ENCODE measurements around the gene GAS2L2. TPM values are rescaled to one million over a fixed set of nuclear protein-coding genes. Genes with fewer than 3 reads are reported as not detected.
A peak's percentile ranks its signal among the peaks of the same experiment; 100 is the strongest.

The GAS2L2 gene
- total and polyA plus RNA-seq, 2 of the 8 experiments (the other 6 are each of a cell fraction or from before 2014, with no cell fraction given) = 0.09 to 0.13 TPM

DNA sequence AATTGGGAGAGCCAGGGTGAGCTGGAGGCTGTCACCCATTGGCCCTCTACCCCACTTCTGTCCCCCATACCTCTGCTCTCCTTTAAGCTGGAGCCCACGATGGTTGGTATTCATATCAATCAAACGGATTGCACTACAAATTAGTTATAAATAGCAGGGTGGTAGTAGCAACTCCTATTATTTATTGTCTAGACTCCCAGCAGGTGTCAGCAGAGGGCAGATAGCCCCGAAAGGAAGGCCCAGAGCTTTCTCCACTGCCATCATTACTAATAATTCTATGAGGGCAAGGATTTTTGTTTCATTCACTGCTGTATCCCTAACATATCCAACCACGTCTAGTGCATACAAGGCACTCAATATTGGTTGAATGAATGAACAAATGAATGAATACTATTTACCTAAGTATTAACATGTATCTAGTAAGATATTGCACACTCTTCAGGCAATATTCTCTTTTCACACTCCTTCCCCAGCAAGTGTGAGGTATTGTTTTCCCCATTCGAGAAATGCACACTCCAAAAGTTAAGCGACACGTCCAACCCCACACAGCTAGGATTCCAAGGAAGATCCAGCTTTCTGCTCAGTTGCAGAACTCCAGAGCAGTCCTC lies 14.0 kb upstream of the GAS2L2 start:
- Histone ChIP-seq H2BK5ac (ENCODE audit: low read depth, low read length) (no peak overlapping the region), H3K79me2 (ENCODE audit: control insufficient read depth in 1 of 2, insufficient read depth in 2 of 2, low read length in 2 of 2) (no peaks in the 10 kb centered on the region), H3K4me1 (replicated peaks in 1 of 4; ENCODE audit: control insufficient read depth in 3 of 4, insufficient read depth in 4 of 4, low read length in 3 of 4) (peaks cover 3 to 15% (median 7%) of the 10 kb centered on the region in 4 experiments; a peak in 6 of 7 replicates), H3K23ac (ENCODE audit: insufficient read length) (no peak overlapping the region), H2BK12ac (ENCODE audit: low read depth, low read length) (no peak overlapping the region), H2AK5ac (ENCODE audit: low read depth, low read length) (no peak overlapping the region), H3K27me3 (replicated peaks in 1 of 4; ENCODE audit: control insufficient read depth in 3 of 4, extremely low read depth in 1 of 4, insufficient read depth in 3 of 4, low read length in 3 of 4) (peaks cover 0 to 3% (median 1%) of the 10 kb centered on the region in 4 experiments; a peak in 3 of 7 replicates), H2AFZ (ENCODE audit: low read length) (no peak overlapping the region), H3K56ac (replicated peaks; ENCODE audit: insufficient read length, low read depth, low read length) (no peak overlapping the region), H2BK20ac (ENCODE audit: low read length) (no peak overlapping the region), H4K91ac (replicated peaks; ENCODE audit: insufficient read length, low read length) (no peak overlapping the region), H3K18ac (ENCODE audit: extremely low read depth, low read length) (no peak overlapping the region), H3K9me3 (ENCODE audit: insufficient read depth in 2 of 2, low read depth in 1 of 2, low read length in 1 of 2) (no peaks in the 10 kb centered on the region; a peak in 1 of 4 replicates), H3K36me3 (ENCODE audit: control insufficient read depth in 2 of 4, insufficient read depth in 4 of 4, low read length in 3 of 4) (no peaks in the 10 kb centered on the region), H3K23me2 (ENCODE audit: low read depth, low read length) (no peaks in the 10 kb centered on the region), H4K5ac (ENCODE audit: insufficient read length, low read depth, low read length) (no peak overlapping the region), H3K4me2 (ENCODE audit: insufficient read depth in 1 of 2, low read depth in 2 of 2, low read length in 2 of 2) (no peak overlapping the region), H4K20me1 (replicated peaks in 1 of 2; ENCODE audit: control insufficient read depth in 1 of 2, insufficient read depth in 2 of 2, low read length in 2 of 2) (no peaks in the 10 kb centered on the region), H3K14ac (ENCODE audit: insufficient read length) (no peak overlapping the region), H4K8ac (ENCODE audit: extremely low read depth, insufficient read depth, low read length) (peak overlapping the region; percentile 53; the same call in 1 of the 2 replicates), H2BK120ac (replicated peaks; ENCODE audit: low read depth, low read length) (no peak overlapping the region), H2BK15ac (ENCODE audit: low read length) (no peak overlapping the region), H3K9ac (replicated peaks in 1 of 4; ENCODE audit: extremely low read depth in 1 of 4, low read depth in 3 of 4, low read length in 3 of 4) (no peak overlapping the region), H3K79me1 (ENCODE audit: low read depth, low read length) (no peaks in the 10 kb centered on the region), H3K27ac (ENCODE audit: low read depth, low read length) (no peak overlapping the region), H3K4ac (replicated peaks; ENCODE audit: insufficient read length, low read depth, low read length) (no peak overlapping the region), H3K4me3 (ENCODE audit: extremely low read depth in 1 of 4, insufficient read depth in 2 of 4, low read depth in 3 of 4, low read length in 4 of 4) (no peak overlapping the region)
- TF ChIP-seq TBP (IDR thresholded peaks at IDR 0.05; ENCODE audit: low read depth, low read length) (no peak), POLR2A (IDR thresholded peaks at IDR 0.05; ENCODE audit: control extremely low read depth in 1 of 2, low read depth in 2 of 2, low read length in 2 of 2) (no peak), RXRA (IDR thresholded peaks at IDR 0.05; ENCODE audit: insufficient read depth, low read depth, low read length) (no peak), RFX5 (IDR thresholded peaks at IDR 0.05; ENCODE audit: borderline replicate concordance, low read depth, low read length) (no peak), CHD2 (IDR thresholded peaks at IDR 0.05; ENCODE audit: low read length) (no peak), RAD21 (IDR thresholded peaks at IDR 0.05 in 1 of 2, conservative IDR thresholded peaks at IDR 0.05 in 1 of 2; ENCODE audit: low read depth in 2 of 2, low read length in 2 of 2) (peak; percentile 36 to 53; a peak in 3 of 4 replicates), EZH2 (IDR thresholded peaks at IDR 0.05; ENCODE audit: low read depth, low read length, severe bottlenecking) (no peak), SP4 (IDR thresholded peaks at IDR 0.05; ENCODE audit: low read length) (no peak)
- TF ChIP-seq, protein P1, sequence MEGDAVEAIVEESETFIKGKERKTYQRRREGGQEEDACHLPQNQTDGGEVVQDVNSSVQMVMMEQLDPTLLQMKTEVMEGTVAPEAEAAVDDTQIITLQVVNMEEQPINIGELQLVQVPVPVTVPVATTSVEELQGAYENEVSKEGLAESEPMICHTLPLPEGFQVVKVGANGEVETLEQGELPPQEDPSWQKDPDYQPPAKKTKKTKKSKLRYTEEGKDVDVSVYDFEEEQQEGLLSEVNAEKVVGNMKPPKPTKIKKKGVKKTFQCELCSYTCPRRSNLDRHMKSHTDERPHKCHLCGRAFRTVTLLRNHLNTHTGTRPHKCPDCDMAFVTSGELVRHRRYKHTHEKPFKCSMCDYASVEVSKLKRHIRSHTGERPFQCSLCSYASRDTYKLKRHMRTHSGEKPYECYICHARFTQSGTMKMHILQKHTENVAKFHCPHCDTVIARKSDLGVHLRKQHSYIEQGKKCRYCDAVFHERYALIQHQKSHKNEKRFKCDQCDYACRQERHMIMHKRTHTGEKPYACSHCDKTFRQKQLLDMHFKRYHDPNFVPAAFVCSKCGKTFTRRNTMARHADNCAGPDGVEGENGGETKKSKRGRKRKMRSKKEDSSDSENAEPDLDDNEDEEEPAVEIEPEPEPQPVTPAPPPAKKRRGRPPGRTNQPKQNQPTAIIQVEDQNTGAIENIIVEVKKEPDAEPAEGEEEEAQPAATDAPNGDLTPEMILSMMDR (IDR thresholded peaks at IDR 0.05; ENCODE audit: control extremely low read depth in 1 of 3, insufficient read depth in 1 of 3, low read depth in 1 of 3, low read length in 3 of 3) = peak in 2 of 3 experiments; percentile 25 to 50; a peak in 3 of 4 replicates
- DNase-seq (ENCODE audit: low read depth in 1 of 2, low spot score in 2 of 2) (no peak), FAIRE-seq (no peak)
- CTCF ChIA-PET (ENCODE audit: partially characterized antibody) = interaction anchor here (0.6 to 13.0 kb wide), 8 partner anchors 14 to 1730 kb away, joined by 3 to 247 read pairs (median 28); partner anchors contain the start of genes MMP28 and TAF15
- POLR2A ChIA-PET (ENCODE audit: partially characterized antibody) = interaction anchor here (1.0 to 1.3 kb wide), 2 partner anchors 10 to 41 kb away, joined by 3 to 7 read pairs; partner anchors contain the start of gene TAF15
- 84% methylated on average over 7 of the region's 7 CpGs; no CpG with 5 or more reads in 1 of the 2 experiments for WGBS, 2 experiments (ENCODE audit: extremely low coverage in 1 of 2, insufficient coverage in 1 of 2, insufficient read length in 1 of 2, insufficient replicate concordance in 2 of 2, low coverage in 1 of 2, low lambda C conversion rate in 2 of 2, missing lambda C conversion rate in 1 of 2)
